AG04449 (cell line): ENCODE data around the gene CA9.

ENCODE experiments used
- CTCF ChIA-PET: fragments of 350-600 bp; formaldehyde crosslinking; extraction: SDS; loops from one replicate; lab custom pipeline; 2021; ENCODE audit warnings: antibody characterized with exemption; lab: Yijun Ruan, JAX
- POLR2A ChIA-PET: fragments of 400-600, 350-600 bp; formaldehyde crosslinking; extraction: SDS; loops from one replicate; lab custom pipeline; 2020; ENCODE audit warnings: antibody characterized with exemption, inconsistent platforms; lab: Yijun Ruan, JAX
- DNase-seq: peaks from one replicate; pipeline ENCODE4 v3.0.0-alpha.2; 2010; ENCODE audit warnings: low read depth, low spot score
- H3K4me3 ChIP-seq: 2 replicates; pipeline ENCODE4 v1.5.1; 2011; ENCODE audit warnings: low read depth, mild to moderate bottlenecking, control low read depth, low read length
- TF ChIP-seq, protein P1 (sequence below): IDR thresholded peaks from one replicate; pipeline ENCODE4 v1.5.1; 2011; ENCODE audit warnings: mild to moderate bottlenecking, moderate library complexity, low read length, control low read depth, inconsistent platforms; ENCODE audit not compliant: insufficient read depth; ENCODE audit errors: missing control alignments

Gene CA9

DNA sequence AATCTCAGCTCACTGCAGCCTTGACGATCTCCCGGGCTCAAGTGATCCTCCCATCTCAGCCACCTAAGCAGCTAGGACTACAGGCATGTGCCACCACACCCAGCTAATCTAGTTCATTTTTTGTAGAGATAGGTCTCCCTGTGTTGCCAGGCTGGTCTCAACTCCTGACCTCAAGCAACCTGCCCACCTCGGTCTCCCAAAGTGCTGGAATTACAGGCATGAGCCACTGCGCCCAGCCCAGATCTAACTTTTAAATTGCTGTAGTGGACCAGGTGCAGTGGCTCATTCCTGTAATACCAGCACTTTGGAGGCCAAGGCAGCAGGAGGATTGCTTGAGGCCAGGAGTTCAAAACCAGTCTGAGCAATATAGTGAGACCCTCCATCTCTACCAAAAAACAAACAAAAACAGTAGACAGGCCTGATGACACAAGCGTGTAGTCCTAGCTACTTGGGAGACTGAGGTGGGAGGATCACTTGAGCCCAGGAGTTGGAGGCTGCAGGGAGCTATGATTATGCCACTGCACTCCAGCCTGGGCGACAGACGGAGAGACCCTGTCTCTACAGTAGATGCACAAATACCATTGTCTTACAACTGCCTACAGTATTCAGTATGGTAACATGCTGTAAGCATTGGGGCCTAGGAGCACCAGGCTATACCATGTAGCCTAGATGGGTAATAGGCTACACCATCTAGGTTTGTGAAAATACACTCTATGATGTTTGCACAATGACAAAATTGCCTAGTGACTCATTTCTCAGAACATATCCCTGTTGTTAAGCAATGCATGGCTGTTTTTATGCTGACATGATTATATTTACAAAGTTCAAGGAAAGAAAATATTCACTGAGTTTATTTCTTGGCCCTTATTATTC lies 21.5 kb upstream of the CA9 start:
- no peak overlapping the region for H3K4me3 ChIP-seq
- POLR2A ChIA-PET: no interaction called here
- TF ChIP-seq, protein P1, sequence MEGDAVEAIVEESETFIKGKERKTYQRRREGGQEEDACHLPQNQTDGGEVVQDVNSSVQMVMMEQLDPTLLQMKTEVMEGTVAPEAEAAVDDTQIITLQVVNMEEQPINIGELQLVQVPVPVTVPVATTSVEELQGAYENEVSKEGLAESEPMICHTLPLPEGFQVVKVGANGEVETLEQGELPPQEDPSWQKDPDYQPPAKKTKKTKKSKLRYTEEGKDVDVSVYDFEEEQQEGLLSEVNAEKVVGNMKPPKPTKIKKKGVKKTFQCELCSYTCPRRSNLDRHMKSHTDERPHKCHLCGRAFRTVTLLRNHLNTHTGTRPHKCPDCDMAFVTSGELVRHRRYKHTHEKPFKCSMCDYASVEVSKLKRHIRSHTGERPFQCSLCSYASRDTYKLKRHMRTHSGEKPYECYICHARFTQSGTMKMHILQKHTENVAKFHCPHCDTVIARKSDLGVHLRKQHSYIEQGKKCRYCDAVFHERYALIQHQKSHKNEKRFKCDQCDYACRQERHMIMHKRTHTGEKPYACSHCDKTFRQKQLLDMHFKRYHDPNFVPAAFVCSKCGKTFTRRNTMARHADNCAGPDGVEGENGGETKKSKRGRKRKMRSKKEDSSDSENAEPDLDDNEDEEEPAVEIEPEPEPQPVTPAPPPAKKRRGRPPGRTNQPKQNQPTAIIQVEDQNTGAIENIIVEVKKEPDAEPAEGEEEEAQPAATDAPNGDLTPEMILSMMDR: no peak
- CTCF ChIA-PET: interaction anchor here (1.0 kb wide), 1 partner anchor 9 kb away, joined by 3 read pairs; no protein-coding TSS in a partner anchor
- no peak for DNase-seq

DNA sequence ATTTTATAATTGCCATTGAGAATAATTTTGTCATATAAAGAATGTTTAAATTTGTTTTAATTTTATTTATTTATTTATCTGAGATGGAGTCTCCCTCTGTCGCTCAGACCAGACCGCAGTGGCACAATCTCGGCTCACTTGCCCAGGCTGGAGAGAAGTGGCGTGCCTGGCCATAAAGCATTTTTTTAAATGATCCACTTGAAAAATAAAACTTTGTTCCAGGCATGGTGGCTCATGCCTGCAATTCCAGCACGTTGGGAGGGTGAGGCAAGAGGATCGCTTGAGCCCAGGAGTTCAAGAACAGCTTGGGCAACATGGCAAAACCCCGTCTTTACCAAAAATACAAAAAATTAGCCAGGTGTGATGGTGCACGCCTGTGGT lies 20.9 kb upstream of the CA9 start:
- no peak for DNase-seq
- ChIA-PET POLR2A (no interaction called here), CTCF (no interaction called here)
- TF ChIP-seq, protein P1: no peak
- H3K4me3 ChIP-seq: no peak overlapping the region

GRCh38 chr9:35653611-35654010 lies 20.1 kb upstream of the CA9 start:
- ChIA-PET POLR2A (no interaction called here), CTCF (interaction anchor here (0.7 kb wide), 1 partner anchor 868 kb away, joined by 5 read pairs; no protein-coding TSS in a partner anchor)
- H3K4me3 ChIP-seq: no peak overlapping the region
- TF ChIP-seq, protein P1: no peak
- no peak for DNase-seq

- ChIA-PET POLR2A (interaction anchor here (3.5 kb wide), 1 partner anchor 33 kb away, joined by 39 read pairs; the partner anchor contains the start of gene TPM2), CTCF (interaction anchor here (1.1 to 11.9 kb wide), 13 partner anchors 8 to 178 kb away, joined by 3 to 148 read pairs (median 4); partner anchors contain the start of genes ARHGEF39, CREB3, HINT2 and TLN1)
- TF ChIP-seq, protein P1: no peak
- no peak for DNase-seq
- no peak overlapping the region for H3K4me3 ChIP-seq
Observed at GRCh38 chr9:35656348-35656747, 17.4 kb upstream of the CA9 start.

GRCh38 chr9:35656831-35657545 lies 16.7 kb upstream of the CA9 start:
- DNase-seq: no peak
- H3K4me3 ChIP-seq: peak overlapping the region; percentile 53
- TF ChIP-seq, protein P1: no peak
- POLR2A ChIA-PET: interaction anchor here (1.2 to 3.5 kb wide), 8 partner anchors 11 to 167 kb away, joined by 3 to 39 read pairs (median 6); partner anchors contain the start of genes CREB3, RUSC2, TLN1 and TPM2
- CTCF ChIA-PET: interaction anchor here (1.1 to 11.9 kb wide), 16 partner anchors 11 to 179 kb away, joined by 3 to 148 read pairs (median 4); partner anchors contain the start of genes CREB3, HINT2, TLN1 and TPM2
